HG02798 (cell line): Measurements from ENCODE around the gene CTIF.

Experiments
- ATAC-seq: cut with Tn5 transposase; IDR thresholded peaks from one replicate; pipeline ENCODE4 v1.9.1; 2021; ENCODE audit warnings: mild to moderate bottlenecking; ENCODE audit not compliant: unreplicated experiment, poor library complexity

The CTIF gene

GRCh38 chr18:48852292-48852691 is 313.5 kb downstream of the CTIF start:
- ATAC-seq: no peak

- ATAC-seq: no peak
Observed at GRCh38 chr18:48852794-48853193, 314.0 kb downstream of the CTIF start.

- no peak for ATAC-seq
Observed at GRCh38 chr18:48853588-48853987, 314.8 kb downstream of the CTIF start.

- ATAC-seq: no peak
Observed at GRCh38 chr18:48854780-48855179, 315.9 kb downstream of the CTIF start.

GRCh38 chr18:48855422-48856377 is 316.9 kb downstream of the CTIF start:
- no peak for ATAC-seq

- ATAC-seq: no peak
Observed at GRCh38 chr18:48857023-48857694, 318.3 kb downstream of the CTIF start.

- ATAC-seq: no peak
Observed at GRCh38 chr18:48858676-48859075, 319.8 kb downstream of the CTIF start.

- ATAC-seq: no peak
Observed at GRCh38 chr18:48859311-48860268, 320.8 kb downstream of the CTIF start.

GRCh38 chr18:48860269-48861180 is 321.7 kb downstream of the CTIF start:
- ATAC-seq: no peak

GRCh38 chr18:48861181-48861708 is 322.4 kb downstream of the CTIF start:
- ATAC-seq: no peak

GRCh38 chr18:48862132-48862531 is 323.3 kb downstream of the CTIF start:
- no peak for ATAC-seq

- ATAC-seq: no peak
Observed at GRCh38 chr18:48862678-48863270, 323.9 kb downstream of the CTIF start.

GRCh38 chr18:48863432-48864065 is 324.7 kb downstream of the CTIF start:
- no peak for ATAC-seq

- no peak for ATAC-seq
Observed at GRCh38 chr18:48864876-48865275, 326.0 kb downstream of the CTIF start.

GRCh38 chr18:48866028-48866733 is 327.4 kb downstream of the CTIF start:
- no peak for ATAC-seq

GRCh38 chr18:48866856-48867255 is 328.0 kb downstream of the CTIF start:
- ATAC-seq: no peak

- ATAC-seq: no peak
Observed at GRCh38 chr18:48867978-48868377, 329.1 kb downstream of the CTIF start.
